CD4-positive, alpha-beta T cell treated with Interleukin-17A for 4 hours (primary cell): Measurements from ENCODE around the gene CLIC1.

Source experiments
- DNase-seq: peaks from one replicate; pipeline ENCODE4 v3.0.0-alpha.2; 2020; ENCODE audit warnings: mixed read lengths

The CLIC1 gene

GRCh38 chr6:31737991-31738979 lies 2.0 kb upstream of the CLIC1 start:
- peak; percentile 74 for DNase-seq

GRCh38 chr6:31737315-31737990 lies 1.1 kb upstream of the CLIC1 start:
- no peak for DNase-seq

GRCh38 chr6:31736768-31737314 lies 511 bp upstream of the CLIC1 start:
- DNase-seq, result no peak

GRCh38 chr6:31734821-31735406 lies 1.4 kb downstream of the CLIC1 start:
- peak; percentile 69 for DNase-seq

GRCh38 chr6:31734247-31734820 lies 2.0 kb downstream of the CLIC1 start:
- no peak for DNase-seq

GRCh38 chr6:31733734-31734133 lies 2.6 kb downstream of the CLIC1 start:
- no peak for DNase-seq

- DNase-seq, result no peak
Observed at GRCh38 chr6:31732029-31732428, 4.3 kb downstream of the CLIC1 start.

GRCh38 chr6:31730631-31731086 lies 5.7 kb downstream of the CLIC1 start:
- DNase-seq, result no peak

- DNase-seq, result peak; percentile 76
Observed at GRCh38 chr6:31729979-31730630, 6.2 kb downstream of the CLIC1 start.

GRCh38 chr6:31729515-31729978 lies 6.8 kb downstream of the CLIC1 start:
- DNase-seq, result peak; percentile 90

GRCh38 chr6:31728767-31729514 lies 7.4 kb downstream of the CLIC1 start, which contains the start of gene DDAH2:
DDAH2 (minus strand) TSS chr6:31729299; CDS start chr6:31729161, 138 bp downstream.
- DNase-seq, result no peak

GRCh38 chr6:31727717-31728671 lies 8.3 kb downstream of the CLIC1 start:
- no peak for DNase-seq

- peak; percentile 53 for DNase-seq
Observed at GRCh38 chr6:31727034-31727716, 9.2 kb downstream of the CLIC1 start.

- DNase-seq, result no peak
Observed at GRCh38 chr6:31725502-31726350, 10.6 kb downstream of the CLIC1 start.

GRCh38 chr6:31723980-31724691 lies 12.2 kb downstream of the CLIC1 start:
- no peak for DNase-seq

- DNase-seq, result no peak
Observed at GRCh38 chr6:31723245-31723979, 12.9 kb downstream of the CLIC1 start, which contains the start of gene MPIG6B. MPIG6B (plus strand) TSS chr6:31723373; CDS start chr6:31723384, 11 bp downstream.

- DNase-seq, result no peak
Observed at GRCh38 chr6:31722173-31722572, 14.2 kb downstream of the CLIC1 start.
